GM18508 (cell line): ENCODE measurements around the gene SHOC2.

ENCODE experiments used
- ATAC-seq: cut with Tn5 transposase; IDR thresholded peaks from one replicate; pipeline ENCODE4 v1.9.1; 2021; ENCODE audit warnings: moderate number of reproducible peaks; ENCODE audit not compliant: insufficient read depth, unreplicated experiment

The SHOC2 gene

GRCh38 chr10:110919349-110919931 lies at the start of gene SHOC2:
Gene SHOC2, plus strand, starts transcription at chr10:110919604. Its CDS starts 44,755 bp downstream, at chr10:110964359.
- no peak for ATAC-seq

GRCh38 chr10:110870823-110871297 lies 48.5 kb upstream of the SHOC2 start:
- ATAC-seq = no peak

DNA sequence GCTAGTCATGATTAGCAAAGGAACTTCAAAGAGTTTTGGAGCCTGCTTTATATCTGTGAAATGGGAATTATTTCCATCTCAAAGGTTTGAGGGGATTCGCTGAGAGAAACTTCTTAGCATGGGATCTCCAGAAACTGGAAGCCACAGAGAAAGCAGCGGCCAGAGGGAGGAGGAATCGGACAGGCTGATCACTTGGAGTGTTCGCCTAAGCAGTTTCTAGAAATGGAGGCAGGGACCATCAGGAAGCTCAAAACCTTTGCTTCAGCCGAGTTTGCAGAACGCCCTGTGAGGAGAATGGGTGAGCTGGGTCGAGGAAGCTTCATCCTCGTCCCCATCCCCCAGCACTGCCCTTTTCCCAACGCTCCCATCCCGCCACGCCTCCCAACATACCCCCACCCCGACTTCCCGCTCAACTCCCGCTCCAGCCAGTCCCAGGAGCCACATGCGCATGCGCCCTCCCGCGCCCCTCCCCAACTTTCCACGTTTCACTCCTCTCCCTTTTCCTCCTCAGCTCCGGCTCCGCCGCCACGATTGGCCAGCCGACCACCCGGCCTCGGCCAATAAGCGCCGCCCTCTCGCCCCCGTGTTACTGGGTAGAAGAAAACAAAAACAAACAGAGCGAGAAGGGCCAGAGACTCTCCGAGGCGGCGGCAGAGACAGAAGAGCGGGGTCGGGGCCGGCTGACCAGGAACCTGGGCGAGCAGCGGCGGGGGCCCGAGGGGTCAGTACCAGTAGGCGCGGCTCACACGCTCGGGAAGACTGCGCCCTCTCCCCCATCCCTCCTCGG lies 47.9 kb upstream of the SHOC2 start, which contains the start of gene PDCD4:
TSS of gene PDCD4 (plus strand) at position 631 of the 787 bp plus-strand sequence. CDS start 4,100 bp downstream, outside the sequence.
- peak; percentile 48 for ATAC-seq

DNA sequence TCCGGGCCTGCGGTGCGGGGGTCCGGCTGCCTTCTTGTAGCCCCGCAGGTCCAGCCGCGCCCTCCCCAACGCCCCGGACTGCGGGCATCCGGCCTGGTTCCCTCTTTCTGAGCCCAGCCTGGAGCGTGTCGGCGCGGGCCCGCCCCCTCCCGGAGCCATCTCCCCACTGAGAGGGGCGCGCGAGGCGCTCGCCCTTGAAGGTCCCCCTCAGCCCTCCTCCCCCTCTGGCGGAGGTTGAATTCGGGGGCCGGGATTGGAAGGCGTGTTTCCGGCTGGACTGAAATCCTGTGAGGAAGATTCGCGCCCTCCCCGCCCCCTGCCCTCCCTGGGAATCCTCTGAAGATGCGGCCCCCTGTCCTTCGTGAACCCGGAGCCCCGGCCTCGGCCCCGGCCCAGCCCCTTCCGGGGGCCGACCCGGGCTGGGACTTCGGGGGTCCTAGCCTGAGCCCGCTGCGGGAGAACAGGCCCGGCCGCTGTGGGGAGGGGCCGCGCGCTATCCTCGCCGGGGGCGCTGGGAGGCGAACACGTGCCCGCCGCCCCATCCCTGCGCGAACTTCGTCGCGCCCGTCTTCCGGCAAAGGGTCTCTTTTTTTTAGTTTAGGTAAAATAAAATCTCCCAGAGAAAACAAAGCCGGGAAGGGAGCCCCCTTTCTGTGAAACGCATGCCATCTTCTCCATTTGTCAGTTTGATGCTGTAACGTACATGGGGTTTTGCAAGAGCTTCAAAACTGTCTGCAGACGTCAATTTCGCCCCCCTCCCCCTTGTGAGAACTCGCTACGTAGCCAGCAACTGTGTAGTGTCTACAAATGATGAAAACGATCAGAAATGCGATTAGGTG lies 47.0 kb upstream of the SHOC2 start:
- ATAC-seq = no peak

DNA sequence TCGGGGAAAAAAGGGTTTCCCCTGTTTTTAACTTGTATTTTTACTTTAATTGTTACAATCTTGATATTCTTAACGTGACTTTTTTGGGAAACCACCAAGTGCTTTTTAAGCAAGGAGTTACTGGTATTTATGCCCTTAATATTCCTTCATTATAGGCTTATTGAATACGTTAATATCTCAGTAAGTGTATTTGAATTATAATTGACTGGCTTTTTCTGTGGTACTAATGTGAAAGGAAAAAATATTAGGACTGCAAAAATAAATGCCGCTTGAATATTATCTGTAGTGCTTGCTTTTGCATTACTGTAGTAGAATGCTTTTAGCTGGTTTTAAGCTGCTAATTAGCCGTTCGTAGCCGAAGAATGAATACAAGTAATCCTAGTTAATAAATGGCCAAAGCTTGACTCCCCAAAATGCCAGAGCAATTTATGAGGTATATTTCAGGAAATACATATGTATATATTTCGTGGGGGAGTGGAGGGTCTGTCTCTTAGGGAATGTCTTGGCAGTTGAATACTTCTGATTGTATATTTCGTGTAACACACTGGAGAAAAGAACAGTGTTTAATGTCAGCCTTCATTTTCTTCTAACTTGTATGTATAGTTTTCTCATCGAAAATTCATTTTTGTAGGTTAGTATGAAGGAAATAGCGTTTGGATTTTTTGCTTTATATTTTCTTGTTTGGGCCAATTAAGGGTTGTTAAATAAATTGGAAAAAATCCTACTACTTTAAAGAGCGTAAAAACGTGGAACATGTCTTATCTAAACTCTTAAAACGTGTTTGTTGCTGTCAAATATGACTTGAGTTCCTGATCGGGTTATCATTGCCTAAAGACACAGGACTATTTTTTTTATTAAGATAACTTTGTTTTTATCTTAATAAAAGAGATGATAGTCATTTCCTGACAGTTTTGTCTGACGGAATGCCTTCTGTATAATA lies 46.1 kb upstream of the SHOC2 start:
- no peak for ATAC-seq

GRCh38 chr10:110873951-110874350 lies 45.5 kb upstream of the SHOC2 start:
- ATAC-seq = no peak

DNA sequence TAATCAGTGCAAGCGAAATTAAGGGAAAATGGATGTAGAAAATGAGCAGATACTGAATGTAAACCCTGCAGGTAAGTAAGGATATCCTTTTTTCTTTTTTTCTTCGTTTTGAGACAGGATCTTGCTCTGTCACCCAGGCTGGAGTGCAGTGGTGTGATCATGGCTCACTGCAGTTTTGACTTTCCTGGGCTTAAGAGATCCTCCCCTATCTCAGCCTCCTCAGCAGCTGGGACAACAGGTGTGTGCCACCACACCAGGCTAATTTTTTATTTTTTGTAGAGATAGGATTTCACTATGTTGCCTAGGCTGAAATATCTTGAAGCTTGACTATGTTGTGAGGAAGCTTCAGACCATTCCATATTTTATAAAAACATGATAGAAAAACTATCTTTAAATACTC lies 43.4 kb upstream of the SHOC2 start:
- ATAC-seq = no peak

DNA sequence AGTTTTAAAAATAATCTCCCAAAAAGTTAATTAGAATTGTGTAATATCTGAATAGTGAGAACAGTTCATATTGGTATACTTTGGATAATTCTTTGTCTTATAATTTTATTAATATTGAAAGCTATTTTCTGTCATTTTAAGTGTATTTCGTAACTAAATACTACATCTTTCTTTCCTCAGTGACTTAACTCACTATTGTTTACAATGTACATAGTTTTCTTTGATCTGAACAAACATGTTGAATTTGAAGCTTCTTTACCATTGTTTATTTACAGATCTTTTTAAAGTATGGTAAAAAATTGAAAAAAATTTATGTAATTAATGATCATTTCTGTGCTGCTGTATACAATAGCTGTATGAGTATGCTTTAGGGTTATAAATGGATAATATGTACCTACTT lies 42.6 kb upstream of the SHOC2 start:
- no peak for ATAC-seq

DNA sequence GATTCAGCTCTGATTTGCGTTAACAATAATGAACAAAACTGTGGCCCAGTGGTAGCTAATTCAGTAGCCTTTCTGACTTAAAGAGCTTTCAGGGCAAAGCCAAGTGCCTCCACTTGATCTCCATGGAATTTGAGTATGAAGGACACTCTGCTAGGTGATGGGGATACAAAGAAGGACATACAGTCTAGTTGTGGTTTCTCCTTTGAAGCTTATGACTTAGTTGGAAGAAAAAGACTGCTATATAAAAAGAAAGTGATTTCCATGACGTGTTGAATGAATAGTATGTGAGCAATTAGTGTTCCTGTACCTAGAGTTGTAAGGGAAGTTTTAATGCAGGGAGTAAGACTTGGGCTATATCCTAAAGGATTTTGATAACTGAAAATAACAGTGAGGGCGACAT lies 39.4 kb upstream of the SHOC2 start:
- ATAC-seq = no peak

DNA sequence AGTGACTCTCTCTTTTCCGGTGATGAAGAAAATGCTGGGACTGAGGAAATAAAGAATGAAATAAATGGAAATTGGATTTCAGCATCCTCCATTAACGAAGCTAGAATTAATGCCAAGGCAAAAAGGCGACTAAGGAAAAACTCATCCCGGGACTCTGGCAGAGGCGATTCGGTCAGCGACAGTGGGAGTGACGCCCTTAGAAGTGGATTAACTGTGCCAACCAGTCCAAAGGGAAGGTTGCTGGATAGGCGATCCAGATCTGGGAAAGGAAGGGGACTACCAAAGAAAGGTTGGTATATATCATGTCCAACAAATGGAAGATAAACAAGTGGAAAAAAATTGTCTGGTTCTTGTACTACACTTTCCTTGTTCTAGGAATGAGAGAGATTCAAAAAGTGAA lies 38.2 kb upstream of the SHOC2 start:
- ATAC-seq = no peak

DNA sequence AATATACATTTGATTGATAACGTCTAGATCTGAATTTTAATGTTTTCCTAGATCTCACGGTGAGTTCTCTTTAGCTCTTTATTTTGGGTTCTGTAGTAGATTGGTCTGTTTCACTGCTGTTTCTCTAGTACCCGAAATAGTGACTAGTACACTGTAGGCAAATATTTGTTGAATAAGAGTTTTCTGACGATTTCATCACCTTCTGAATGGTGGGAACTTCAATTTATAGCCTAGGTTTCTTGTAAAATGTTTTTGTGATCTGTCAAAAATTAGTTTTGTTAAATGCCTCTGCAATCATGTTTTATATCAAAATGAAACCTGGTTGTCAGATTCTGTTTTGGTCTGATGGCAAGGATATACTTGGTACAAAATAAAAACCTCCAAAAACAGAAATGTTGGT lies 37.5 kb upstream of the SHOC2 start:
- ATAC-seq = no peak

GRCh38 chr10:110883924-110884323 lies 35.5 kb upstream of the SHOC2 start:
- no peak for ATAC-seq

- ATAC-seq = no peak
Observed at GRCh38 chr10:110885932-110886674, 33.3 kb upstream of the SHOC2 start.

GRCh38 chr10:110887560-110887959 lies 31.8 kb upstream of the SHOC2 start:
- no peak for ATAC-seq

DNA sequence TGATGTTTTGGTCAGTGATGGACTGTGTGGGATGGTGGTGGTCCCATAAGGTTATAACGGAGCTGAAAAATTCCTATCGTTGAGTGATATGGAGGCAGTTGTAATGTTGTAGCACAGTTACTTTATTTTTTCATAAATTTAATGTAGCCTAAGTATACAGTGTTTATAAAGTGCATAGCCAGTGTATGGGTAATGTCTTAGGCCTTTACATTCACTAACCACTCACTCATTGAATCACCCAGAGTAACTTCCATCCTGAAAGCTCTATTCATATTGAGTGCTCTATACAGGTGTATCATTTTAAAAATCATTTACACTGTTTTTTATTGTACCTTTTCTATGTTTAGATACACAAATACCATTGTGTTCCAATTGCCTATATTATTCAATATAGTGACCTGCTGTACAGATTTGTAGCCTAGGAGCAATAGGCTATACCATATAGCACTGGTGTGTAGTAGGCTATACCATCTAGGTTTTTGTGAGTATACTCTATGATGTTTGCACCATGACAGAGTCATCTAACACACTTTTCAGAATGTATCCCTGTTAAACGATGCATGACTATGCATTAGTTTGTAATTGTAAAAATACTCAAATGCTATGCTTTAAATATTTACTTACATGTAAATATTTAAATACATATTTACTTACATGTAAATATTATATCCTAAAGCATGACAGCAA lies 26.7 kb upstream of the SHOC2 start:
- no peak for ATAC-seq

DNA sequence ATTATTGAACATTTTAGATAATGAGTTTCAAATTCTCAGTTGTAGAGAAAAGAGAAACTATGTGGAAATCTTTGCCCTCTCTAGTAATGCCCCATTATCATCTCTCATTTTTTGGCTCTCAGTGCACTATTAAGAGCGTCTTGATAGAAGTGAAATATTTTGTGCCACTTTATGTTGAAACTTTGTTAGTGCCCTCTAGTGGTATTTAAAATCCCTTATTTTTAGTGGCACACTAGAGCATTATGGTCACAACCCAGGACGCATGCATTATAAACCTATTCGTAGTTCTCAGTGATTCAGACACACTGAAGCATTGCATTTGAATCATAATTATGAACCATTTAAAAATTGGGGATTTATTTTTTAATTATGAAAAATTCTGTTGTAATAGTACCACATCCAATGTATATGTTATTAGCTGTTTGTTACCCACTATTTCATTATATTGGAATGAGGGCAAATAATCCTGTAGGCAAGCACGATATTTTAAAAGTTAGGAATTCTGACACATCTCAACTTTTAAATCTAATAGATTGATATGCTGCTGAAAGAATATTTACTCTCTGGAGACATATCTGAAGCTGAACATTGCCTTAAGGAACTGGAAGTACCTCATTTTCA lies 25.7 kb upstream of the SHOC2 start:
- peak; percentile 82 for ATAC-seq

GRCh38 chr10:110897184-110897583 lies 22.2 kb upstream of the SHOC2 start:
- ATAC-seq = no peak

DNA sequence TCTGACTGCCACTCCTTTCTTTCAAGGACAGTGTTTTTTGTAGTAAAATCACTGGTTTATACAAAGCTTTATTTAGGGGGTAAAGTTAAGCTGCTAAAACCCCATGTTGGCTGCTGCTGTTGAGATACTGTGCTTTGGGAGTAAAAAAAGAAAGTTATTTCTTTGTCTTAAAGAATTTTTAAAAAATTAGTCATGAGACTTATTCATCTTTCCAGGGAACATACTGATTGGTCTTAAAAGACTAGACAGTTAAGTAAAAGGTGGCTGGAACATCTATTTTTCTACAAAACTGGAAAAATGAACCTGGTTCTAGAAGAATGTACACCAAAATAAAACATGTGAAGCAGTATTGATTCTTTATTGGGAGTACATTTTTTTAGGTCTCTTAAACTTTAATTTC lies 21.0 kb upstream of the SHOC2 start:
- no peak for ATAC-seq
